Esophagus muscularis mucosa (tissue), 3 donors: ENCODE measurements around the gene STK32B.

ENCODE experiments used
- CTCF ChIP-seq, 3 experiments: fragments of 200-600 bp in 2 of 3; fragments of 450-650 bp in 1 of 3; sonication (generic) in 2 of 3; IDR thresholded peaks; one replicate each; pipeline ENCODE4 v1.5.1; 2017 to 2019; ENCODE audit warnings: antibody characterized with exemption in 3 of 3, mild to moderate bottlenecking in 2 of 3, moderate library complexity in 1 of 3
- POLR2A ChIP-seq: fragments of 450-650 bp; IDR thresholded peaks from one replicate; pipeline ENCODE4 v1.6.1; 2017; ENCODE audit warnings: antibody characterized with exemption, moderate library complexity, mild to moderate bottlenecking, low read depth

GRCh38 chr4:5463361-5463760 lies 412.1 kb downstream of the STK32B start:
- TF ChIP-seq CTCF (IDR thresholded peaks at IDR 0.05) (no peak), POLR2A (no peak)
